Panc1 (cell line): Measurements from ENCODE around the gene ACTL6A. TPM values are rescaled to one million over a fixed set of nuclear protein-coding genes. Genes with fewer than 3 reads are reported as not detected.

Experiments
- ATAC-seq: fragments of 200-7000 bp; cut with Tn5 transposase; 2 replicates; pipeline ENCODE4 v1.9.1; 2020; ENCODE audit warnings: mild to moderate bottlenecking, moderate library complexity
- BruUV-seq: library from RNA; stranded (reverse); fragments of 400-500 nt; replicated peaks from 2 replicates; lab custom pipeline; 2021; lab: Mats Ljungman, UMichigan
- CTCF ChIA-PET: fragments of 300-600 bp; sonication (Branson Sonifier 250); formaldehyde crosslinking; loops from one replicate; lab custom pipeline; 2022; ENCODE audit warnings: antibody characterized with exemption; lab: Charles Lee
- POLR2A ChIA-PET: fragments of 300-600 bp; sonication (Branson Sonifier 250); formaldehyde crosslinking; loops from one replicate; lab custom pipeline; 2022; ENCODE audit warnings: antibody characterized with exemption; lab: Charles Lee
- DNase-seq: peaks from one replicate; pipeline ENCODE4 v3.0.0-alpha.2; 2010; ENCODE audit warnings: low read depth, low spot score
- H3K27ac ChIP-seq: 2 replicates; pipeline ENCODE4 v1.5.1; 2011; ENCODE audit warnings: mild to moderate bottlenecking, low read length, inconsistent platforms
- H3K27me3 ChIP-seq: fragments of 200-500 bp; sonication (Bioruptor generic); 2 replicates; pipeline ENCODE4 v1.6.0; 2014; ENCODE audit warnings: low read length, inconsistent platforms; ENCODE audit not compliant: control insufficient read depth, insufficient read depth
- H3K36me3 ChIP-seq: fragments of 200-500 bp; sonication (Bioruptor generic); 2 replicates; pipeline ENCODE4 v1.5.1; 2014; ENCODE audit warnings: inconsistent platforms, mild to moderate bottlenecking, low read length, moderate library complexity; ENCODE audit not compliant: control insufficient read depth, insufficient read depth
- H3K4me1 ChIP-seq: 2 replicates; pipeline ENCODE4 v1.5.1; 2011; ENCODE audit warnings: inconsistent platforms, mild to moderate bottlenecking, low read length, moderate library complexity; ENCODE audit not compliant: control insufficient read depth, insufficient read depth
- H3K4me3 ChIP-seq, 2 experiments: 2 replicates each; pipeline ENCODE4 v1.5.1; 2011 to 2012; ENCODE audit warnings: low read depth in 2 of 2, low read length in 2 of 2, mild to moderate bottlenecking in 2 of 2, inconsistent platforms in 1 of 2, moderate library complexity in 1 of 2
- H3K9me3 ChIP-seq: fragments of 200-500 bp; sonication (Bioruptor generic); 2 replicates; pipeline ENCODE4 v1.5.1; 2014; ENCODE audit warnings: low read depth, mild to moderate bottlenecking, inconsistent platforms, low read length, moderate library complexity; ENCODE audit not compliant: control insufficient read depth, insufficient read depth
- CTCF ChIP-seq: fragments of 450-650 bp; IDR thresholded peaks from 2 replicates; pipeline ENCODE4 v1.5.1; 2017; ENCODE audit warnings: mild to moderate bottlenecking
- POLR2AphosphoS5 ChIP-seq: IDR thresholded peaks from 2 replicates; pipeline ENCODE4 v1.6.1; 2012; ENCODE audit warnings: mild to moderate bottlenecking, low read depth, low read length, moderate library complexity
- REST ChIP-seq, 2 experiments: IDR thresholded peaks; 2 replicates each; pipeline ENCODE4 v1.6.1; 2011 to 2012; ENCODE audit warnings: low read depth in 2 of 2, control low read depth in 1 of 2, low read length in 1 of 2, mild to moderate bottlenecking in 1 of 2, moderate library complexity in 1 of 2; ENCODE audit not compliant: insufficient read depth in 1 of 2
- SIN3A ChIP-seq: IDR thresholded peaks from 2 replicates; pipeline ENCODE4 v1.6.1; 2012; ENCODE audit warnings: low read depth, mild to moderate bottlenecking, low read length, moderate library complexity, borderline replicate concordance; ENCODE audit not compliant: insufficient read depth
- TCF7L2 ChIP-seq: IDR thresholded peaks from 2 replicates; pipeline ENCODE4 v1.6.1; 2011; ENCODE audit warnings: mild to moderate bottlenecking, low read depth, low read length, inconsistent platforms
- in situ Hi-C: cut with HindIII; loops from 2 replicates; pipeline ENCODE4 v1.10.0; 2016; ENCODE audit warnings: low sequenced_read_pairs, low pct_unique_long_range_greater_than_20kb
- intact Hi-C: fragments of 100-400 bp; cut with micrococcal nuclease; formaldehyde crosslinking; loops from one replicate; pipeline ENCODE4 v1.10.0; 2022; ENCODE audit not compliant: unreplicated experiment
- total RNA-seq: library from RNA; stranded (reverse); gene quantifications from one replicate; pipeline ENCODE4 v1.2.1, GENCODE V29; 2021; ENCODE audit not compliant: unreplicated experiment

Gene ACTL6A
- total RNA-seq, 1 experiment from 2014 or later: 122 TPM

GRCh38 chr3:179604321-179605078 is 41.8 kb downstream of the ACTL6A start, which contains the start of the genes MRPL47 and NDUFB5:
Gene MRPL47, minus strand, starts transcription at chr3:179604638. Its CDS starts 14 bp downstream, at chr3:179604624.
Gene NDUFB5, plus strand, starts transcription at chr3:179604794. Its CDS starts 22 bp downstream, at chr3:179604816.
- H3K4me3 ChIP-seq: peak within 1 kb of the TSS; percentile 90 to 92
- intact Hi-C loops: no loop called here
- peak within 1 kb of the TSS; percentile 97 for H3K27ac ChIP-seq
- peak; percentile 100 for ATAC-seq
- ChIA-PET POLR2A (interaction anchor here (0.6 to 1.3 kb wide), 2 partner anchors 42 to 1029 kb away, joined by 3 to 4 read pairs; partner anchors contain the start of gene ACTL6A), CTCF (no interaction called here)
- peaks cover 11% of the 10 kb centered on the region for H3K4me1 ChIP-seq
- no peaks in the 10 kb centered on the region for H3K9me3 ChIP-seq
- in situ Hi-C loops: no loop called here
- no peaks in the 10 kb centered on the region for H3K27me3 ChIP-seq
- H3K36me3 ChIP-seq: peaks cover 11% of the 10 kb centered on the region
- TF ChIP-seq POLR2AphosphoS5: peak; percentile 96
- TF ChIP-seq SIN3A: peak; percentile 57; the same call in 1 of the 2 replicates
- TF ChIP-seq CTCF: no peak
- TF ChIP-seq TCF7L2: peak; percentile 87
- TF ChIP-seq REST (IDR thresholded peaks at IDR 0.05; ENCODE audit: insufficient read depth in 1 of 2, low read depth in 2 of 2, low read length in 1 of 2): peak in 1 of 2 experiments; percentile 40; a peak in 2 of 4 replicates
- BruUV-seq: no TSS peak
- DNase-seq: peak; percentile 90

GRCh38 chr3:179606534-179607085 is 43.9 kb downstream of the ACTL6A start:
- no peak overlapping the region for H3K4me3 ChIP-seq
- ChIA-PET POLR2A (no interaction called here), CTCF (no interaction called here)
- H3K4me1 ChIP-seq: peaks cover 11% of the 10 kb centered on the region
- no TSS peak for BruUV-seq
- in situ Hi-C loops: no loop called here
- no peak overlapping the region for H3K27ac ChIP-seq
- ATAC-seq: no peak
- no peak for TF ChIP-seq POLR2AphosphoS5
- TF ChIP-seq REST (IDR thresholded peaks at IDR 0.05; ENCODE audit: insufficient read depth in 1 of 2, low read depth in 2 of 2, low read length in 1 of 2): no peak
- TF ChIP-seq TCF7L2: no peak
- no peak for TF ChIP-seq CTCF
- TF ChIP-seq SIN3A: no peak
- H3K27me3 ChIP-seq: no peaks in the 10 kb centered on the region
- H3K36me3 ChIP-seq: peaks cover 3% of the 10 kb centered on the region
- intact Hi-C loops: no loop called here
- no peaks in the 10 kb centered on the region for H3K9me3 ChIP-seq
- no peak for DNase-seq
